GM18519 (cell line): ENCODE data around the gene PXT1.
"Not testable (repeated sequence)": the region's sequence is repeated elsewhere in the genome, so short reads cannot be mapped to it uniquely, and the experiment has no call there.

ENCODE experiments used
- ATAC-seq: cut with Tn5 transposase; IDR thresholded peaks from one replicate; pipeline ENCODE4 v1.9.1; 2021; ENCODE audit warnings: mild to moderate bottlenecking, moderate library complexity; ENCODE audit not compliant: unreplicated experiment, low FRiP score

Gene PXT1

GRCh38 chr6:36445621-36446020 is 3.0 kb upstream of the PXT1 start:
- ATAC-seq, result no peak

GRCh38 chr6:36444470-36444869 is 1.8 kb upstream of the PXT1 start:
- ATAC-seq, result no peak

GRCh38 chr6:36443471-36444428 is 1.1 kb upstream of the PXT1 start:
- no peak for ATAC-seq

- ATAC-seq, result no peak
Observed at GRCh38 chr6:36442103-36442670, 467 bp downstream of the PXT1 start.

GRCh38 chr6:36441307-36441894 is 1.3 kb downstream of the PXT1 start:
- no peak for ATAC-seq

- no peak for ATAC-seq
Observed at GRCh38 chr6:36436466-36436865, 6.2 kb downstream of the PXT1 start.

GRCh38 chr6:36432151-36432671 is 10.4 kb downstream of the PXT1 start:
- ATAC-seq, result no peak

GRCh38 chr6:36431197-36431596 is 11.5 kb downstream of the PXT1 start:
- no peak for ATAC-seq

- no peak for ATAC-seq
Observed at GRCh38 chr6:36430351-36430750, 12.3 kb downstream of the PXT1 start.

- no peak for ATAC-seq
Observed at GRCh38 chr6:36428911-36429310, 13.7 kb downstream of the PXT1 start.

- ATAC-seq, result no peak
Observed at GRCh38 chr6:36426622-36427021, 16.0 kb downstream of the PXT1 start.

- ATAC-seq, result peak; percentile 76
Observed at GRCh38 chr6:36423101-36423824, 19.4 kb downstream of the PXT1 start.

GRCh38 chr6:36422714-36423100 is 19.9 kb downstream of the PXT1 start:
- ATAC-seq, result no peak

GRCh38 chr6:36419310-36419709 is 23.3 kb downstream of the PXT1 start:
- ATAC-seq, result no peak

GRCh38 chr6:36418558-36418957 is 24.1 kb downstream of the PXT1 start:
- ATAC-seq, result no peak

GRCh38 chr6:36414481-36414880 is 28.2 kb downstream of the PXT1 start:
- no peak for ATAC-seq

- no peak for ATAC-seq
Observed at GRCh38 chr6:36413489-36414480, 28.9 kb downstream of the PXT1 start.

- ATAC-seq, result not testable (repeated sequence)
Observed at GRCh38 chr6:36409718-36410117, 32.9 kb downstream of the PXT1 start.

GRCh38 chr6:36404164-36404563 is 38.5 kb downstream of the PXT1 start:
- ATAC-seq, result no peak
